Astrocyte of the spinal cord (primary cell): ENCODE data around the gene NLRP1.

Experiments
- DNase-seq: peaks from one replicate; pipeline ENCODE4 v3.0.0; 2011; ENCODE audit warnings: low read depth, low spot score
- H3K4me3 ChIP-seq: 2 replicates; pipeline ENCODE4 v1.5.1; 2011; ENCODE audit warnings: low read depth, mild to moderate bottlenecking, low read length, moderate library complexity
- CTCF ChIP-seq: IDR thresholded peaks from 2 replicates; pipeline ENCODE4 v1.5.1; 2012; ENCODE audit warnings: low read depth, mild to moderate bottlenecking, low read length, inconsistent platforms
- in situ Hi-C: cut with HindIII; loops from 2 replicates; pipeline ENCODE4 v1.10.0; 2017; ENCODE audit warnings: low sequenced_read_pairs

NLRP1 gene

GRCh38 chr17:5500589-5501391 lies 83.5 kb downstream of the NLRP1 start:
- no peak for TF ChIP-seq CTCF
- in situ Hi-C loops, result no loop called here
- peak; percentile 88 for DNase-seq
- peak overlapping the region; percentile 72 for H3K4me3 ChIP-seq

- no peak for TF ChIP-seq CTCF
- H3K4me3 ChIP-seq, result peak overlapping the region; percentile 72
- no peak for DNase-seq
- in situ Hi-C loops, result no loop called here
Observed at GRCh38 chr17:5500247-5500588, 84.1 kb downstream of the NLRP1 start.

GRCh38 chr17:5499476-5500231 lies 84.7 kb downstream of the NLRP1 start:
- in situ Hi-C loops, result no loop called here
- no peak for DNase-seq
- peak overlapping the region; percentile 72 for H3K4me3 ChIP-seq

GRCh38 chr17:5492970-5493369 lies 91.3 kb downstream of the NLRP1 start:
- no peak for TF ChIP-seq CTCF
- no peak overlapping the region for H3K4me3 ChIP-seq
- no peak for DNase-seq
- in situ Hi-C loops, result no loop called here

More at GRCh38 chr17:5499476-5500231, 84.7 kb downstream of the NLRP1 start:
- no peak for TF ChIP-seq CTCF

- no peak for TF ChIP-seq CTCF
- in situ Hi-C loops, result no loop called here
- no peak overlapping the region for H3K4me3 ChIP-seq
- DNase-seq, result no peak
Observed at GRCh38 chr17:5488752-5489151, 95.6 kb downstream of the NLRP1 start.

GRCh38 chr17:5486206-5487124 lies 97.8 kb downstream of the NLRP1 start, which contains the start of gene MIS12:
TSS of gene MIS12 (plus strand) at chr17:5486566. CDS start at chr17:5488863, 2,297 bp downstream.
- peak within 1 kb of the TSS; percentile 99 for H3K4me3 ChIP-seq
- peak; percentile 100 for DNase-seq
- no peak for TF ChIP-seq CTCF
- in situ Hi-C loops, result no loop called here
